Fibroblast of pulmonary artery (primary cell): Measurements from ENCODE around the gene SBNO2.

ENCODE experiments used
- DNase-seq: peaks from one replicate; pipeline ENCODE4 v3.0.0-alpha.2; 2010; ENCODE audit warnings: low read depth
- H3K4me3 ChIP-seq: replicated peaks from 2 replicates; pipeline ENCODE4 v1.5.1; 2011; ENCODE audit warnings: low read depth, mild to moderate bottlenecking, control low read depth, low read length, moderate library complexity
- CTCF ChIP-seq: IDR thresholded peaks from 2 replicates; pipeline ENCODE4 v1.5.1; 2011; ENCODE audit warnings: mild to moderate bottlenecking, control low read depth, low read length, inconsistent platforms; ENCODE audit errors: missing control alignments

SBNO2 gene

DNA sequence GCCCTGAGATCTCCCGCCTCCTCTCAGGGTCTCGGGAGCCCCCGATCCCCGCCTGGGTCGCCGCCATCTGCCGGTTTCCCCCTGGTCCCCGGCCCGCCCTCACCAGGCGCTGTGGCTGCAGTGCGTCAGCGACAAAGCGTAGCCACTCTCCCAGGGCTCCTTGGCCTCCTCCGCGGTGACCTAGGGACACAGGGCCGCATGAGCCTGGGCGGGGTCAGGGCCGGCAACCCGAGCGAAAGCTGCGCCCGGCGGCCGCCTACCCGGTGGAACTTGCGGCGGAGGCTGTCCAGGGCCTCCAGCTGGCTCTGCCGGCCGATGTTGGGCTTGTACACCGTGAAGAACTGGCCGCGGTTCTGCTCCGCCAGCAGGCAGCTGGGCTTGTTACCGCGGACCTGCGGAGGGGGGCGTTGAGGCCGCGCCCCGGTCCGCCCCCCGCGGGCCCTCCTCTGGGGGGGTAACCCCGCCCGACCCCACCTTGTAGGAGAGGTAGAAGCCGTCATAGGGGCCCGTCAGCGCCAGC is 65.0 kb downstream of the SBNO2 start:
- H3K4me3 ChIP-seq, result no peak overlapping the region
- no peak for TF ChIP-seq CTCF
- DNase-seq, result no peak

DNA sequence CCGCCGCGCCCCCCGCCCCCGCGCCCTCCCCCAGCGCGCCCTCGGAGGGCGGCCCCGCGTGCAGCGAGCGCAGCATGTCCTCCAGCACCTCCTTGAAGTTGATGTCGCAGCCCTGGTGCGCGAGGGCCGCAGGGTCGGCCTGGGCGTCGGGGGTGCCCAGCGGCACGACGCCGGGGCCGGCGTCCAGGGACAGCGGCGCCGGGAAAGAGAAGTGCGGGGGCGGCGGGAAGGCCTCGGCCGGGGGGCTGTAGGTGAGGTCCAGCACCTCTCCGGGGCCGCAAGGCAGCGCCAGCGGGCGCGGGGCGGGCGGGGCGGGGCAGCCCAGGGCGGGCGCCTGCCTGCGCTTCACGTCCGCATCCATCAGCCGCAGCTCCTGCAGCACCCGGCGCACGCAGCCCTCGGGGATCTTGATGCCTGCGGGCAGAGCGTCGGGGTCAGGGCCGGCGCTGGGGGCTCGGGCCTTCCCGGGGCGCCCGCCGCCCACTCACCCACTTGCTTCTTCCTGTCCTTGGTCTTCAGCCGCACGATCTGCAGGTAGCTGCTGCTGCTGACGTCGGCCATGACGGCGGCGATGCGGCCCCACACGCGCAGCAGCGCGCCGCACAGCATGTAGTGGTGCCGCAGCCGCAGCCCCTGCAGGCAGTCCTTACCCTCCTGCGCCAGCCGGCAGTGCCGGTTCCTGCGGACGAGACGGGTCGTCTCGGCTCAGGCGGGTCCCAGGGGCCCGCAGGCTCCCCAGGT is 65.6 kb downstream of the SBNO2 start:
- TF ChIP-seq CTCF, result no peak
- DNase-seq, result no peak
- no peak overlapping the region for H3K4me3 ChIP-seq

DNA sequence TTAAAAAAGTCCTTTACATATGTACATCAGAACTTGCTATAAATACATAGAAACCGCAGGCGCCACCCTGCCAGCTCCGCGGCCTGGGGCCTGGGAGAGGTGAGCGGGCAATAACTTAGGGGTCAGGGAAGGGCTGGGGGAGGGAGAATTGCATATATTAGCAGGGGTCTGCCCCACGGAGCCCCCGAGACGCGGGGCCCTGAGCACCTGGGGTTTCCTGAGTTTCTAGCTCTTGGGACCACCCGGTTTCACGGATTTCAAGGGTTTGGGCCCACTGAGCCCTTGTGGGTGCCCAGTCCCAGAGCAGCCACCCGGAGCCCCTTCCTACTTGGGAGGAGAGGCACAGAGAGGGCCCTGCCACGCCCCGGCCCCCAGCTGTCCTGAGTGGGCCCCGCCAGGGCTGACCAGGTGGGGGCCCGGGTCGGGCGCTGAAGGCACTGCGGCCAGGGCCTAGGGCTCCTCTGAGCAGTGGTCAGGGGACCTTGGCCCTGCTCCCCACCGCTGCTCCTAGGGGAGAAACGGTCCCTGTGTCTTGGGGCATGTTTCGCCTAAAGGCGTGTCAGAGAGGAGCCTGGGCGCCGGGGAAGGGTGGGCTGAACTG is 66.3 kb downstream of the SBNO2 start:
- no peak overlapping the region for H3K4me3 ChIP-seq
- DNase-seq, result no peak
- TF ChIP-seq CTCF, result no peak

GRCh38 chr19:1106841-1107660 is 67.0 kb downstream of the SBNO2 start:
- TF ChIP-seq CTCF, result peak; percentile 11
- peak; percentile 65 for DNase-seq
- H3K4me3 ChIP-seq, result no peak overlapping the region

DNA sequence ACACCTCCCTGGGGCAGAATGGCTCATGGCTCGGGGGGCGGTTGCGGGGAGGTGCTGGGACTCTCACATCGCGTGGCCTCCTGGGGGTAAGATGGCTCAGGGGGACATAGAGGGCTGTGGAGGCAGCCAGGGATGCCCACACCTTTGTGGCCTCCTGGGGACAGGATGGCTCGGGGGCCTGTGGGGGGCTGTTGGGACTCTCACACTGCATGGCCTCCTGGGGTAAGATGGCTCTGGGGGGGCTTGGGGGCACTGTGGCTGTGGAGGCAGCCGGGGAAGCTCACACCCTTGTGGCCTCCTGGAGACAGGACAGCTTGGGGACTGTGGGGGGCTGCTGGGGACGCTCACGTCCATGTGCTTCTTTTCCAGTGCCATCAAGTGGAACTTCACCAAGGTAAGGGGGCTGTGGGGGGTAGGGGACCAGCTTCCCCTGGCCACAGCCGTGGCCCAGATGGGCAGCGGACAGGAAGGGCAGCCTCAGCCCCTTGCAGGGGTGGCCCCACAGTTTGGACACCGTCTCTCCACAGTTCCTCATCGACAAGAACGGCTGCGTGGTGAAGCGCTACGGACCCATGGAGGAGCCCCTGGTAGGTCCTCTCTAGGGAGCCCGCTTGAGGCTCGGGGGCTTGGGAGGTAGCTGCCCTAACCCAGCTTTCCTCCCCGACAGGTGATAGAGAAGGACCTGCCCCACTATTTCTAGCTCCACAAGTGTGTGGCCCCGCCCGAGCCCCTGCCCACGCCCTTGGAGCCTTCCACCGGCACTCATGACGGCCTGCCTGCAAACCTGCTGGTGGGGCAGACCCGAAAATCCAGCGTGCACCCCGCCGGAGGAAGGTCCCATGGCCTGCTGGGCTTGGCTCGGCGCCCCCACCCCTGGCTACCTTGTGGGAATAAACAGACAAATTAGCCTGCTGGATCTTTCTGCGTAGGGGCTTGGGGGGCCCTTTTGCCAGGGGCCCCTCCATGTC is 67.9 kb downstream of the SBNO2 start:
- DNase-seq, result no peak
- H3K4me3 ChIP-seq, result peak overlapping the region; percentile 71
- no peak for TF ChIP-seq CTCF
